Measurements from ENCODE around the gene SNX18. TPM values are rescaled to one million over a fixed set of nuclear protein-coding genes. Genes with fewer than 3 reads are reported as not detected.

SNX18 gene
- total RNA-seq, 1 donor from 2014 or later = 17.9 TPM

GRCh38 chr5:54525692-54526091, 8.1 kb downstream of the SNX18 start:
- DNase-seq (ENCODE audit: low spot score) = no peak
- Mint-ChIP-seq H3K9me3 (no peaks in the 10 kb centered on the region), H3K27me3 (ENCODE audit: insufficient read depth, low read depth) (no peaks in the 10 kb centered on the region), H3K4me3 (no peak overlapping the region), H3K4me1 (peaks cover 20% of the 10 kb centered on the region), H3K36me3 (peaks cover 26% of the 10 kb centered on the region), H3K27ac (no peak overlapping the region)
- Histone ChIP-seq H3K9me3 (ENCODE audit: low read depth) (no peaks in the 10 kb centered on the region), H3K27ac (no peak overlapping the region), H2AFZ (replicated peaks) (no peak overlapping the region), H4K20me1 (ENCODE audit: low read depth) (peaks cover 34% of the 10 kb centered on the region), H3K79me2 (ENCODE audit: low read depth) (peaks cover 98% of the 10 kb centered on the region), H3F3A (ENCODE audit: low read depth) (peaks cover 5% of the 10 kb centered on the region), H3K9ac (no peak overlapping the region), H3K4me1 (peaks cover 29% of the 10 kb centered on the region), H3K36me3 (no peaks in the 10 kb centered on the region), H3K4me2 (no peak overlapping the region), H3K27me3 (no peaks in the 10 kb centered on the region), H3K4me3 (no peak overlapping the region)
- TF ChIP-seq EZH2phosphoT487 (IDR thresholded peaks at IDR 0.05) = no peak

GRCh38 chr5:54526604-54527288, 9.2 kb downstream of the SNX18 start:
- Histone ChIP-seq H4K20me1 (ENCODE audit: low read depth) (peaks cover 35% of the 10 kb centered on the region), H2AFZ (replicated peaks) (no peak overlapping the region)
- peaks cover 20% of the 10 kb centered on the region for H3K4me1 Mint-ChIP-seq

GRCh38 chr5:54528633-54529209, 11.2 kb downstream of the SNX18 start:
- peaks cover 38% of the 10 kb centered on the region for H4K20me1 ChIP-seq (ENCODE audit: low read depth)

More at GRCh38 chr5:54526604-54527288, 9.2 kb downstream of the SNX18 start:
- Histone ChIP-seq H3K9me3 (ENCODE audit: low read depth) (no peaks in the 10 kb centered on the region), H3F3A (ENCODE audit: low read depth) (peaks cover 5% of the 10 kb centered on the region), H3K4me1 (peaks cover 24% of the 10 kb centered on the region), H3K79me2 (ENCODE audit: low read depth) (peaks cover 96% of the 10 kb centered on the region), H3K9ac (no peak overlapping the region), H3K4me2 (no peak overlapping the region), H3K4me3 (no peak overlapping the region), H3K36me3 (no peaks in the 10 kb centered on the region), H3K27ac (no peak overlapping the region), H3K27me3 (no peaks in the 10 kb centered on the region)
- TF ChIP-seq EZH2phosphoT487 (IDR thresholded peaks at IDR 0.05) (no peak), CTCF (IDR thresholded peaks at IDR 0.05) (no peak), EZH2 (IDR thresholded peaks at IDR 0.05) (no peak)
- Mint-ChIP-seq H3K27ac (no peak overlapping the region), H3K4me3 (no peak overlapping the region), H3K27me3 (ENCODE audit: insufficient read depth, low read depth) (no peaks in the 10 kb centered on the region), H3K9me3 (no peaks in the 10 kb centered on the region), H3K36me3 (peaks cover 26% of the 10 kb centered on the region)
- no peak for DNase-seq (ENCODE audit: low spot score)

More at GRCh38 chr5:54528633-54529209, 11.2 kb downstream of the SNX18 start:
- no peak overlapping the region for H3K4me3 Mint-ChIP-seq
- no peaks in the 10 kb centered on the region for H3K27me3 Mint-ChIP-seq (ENCODE audit: insufficient read depth, low read depth)
- TF ChIP-seq CTCF (IDR thresholded peaks at IDR 0.05) = no peak
- no peak for TF ChIP-seq EZH2 (IDR thresholded peaks at IDR 0.05)
- no peak for TF ChIP-seq EZH2phosphoT487 (IDR thresholded peaks at IDR 0.05)
- no peak overlapping the region for H3K9ac ChIP-seq
- no peaks in the 10 kb centered on the region for H3K27me3 ChIP-seq
- H3K4me1 ChIP-seq = peaks cover 15% of the 10 kb centered on the region
- H3K4me3 ChIP-seq = no peak overlapping the region
- no peak for DNase-seq (ENCODE audit: low spot score)
- H2AFZ ChIP-seq (replicated peaks) = no peak overlapping the region
- H3K9me3 ChIP-seq (ENCODE audit: low read depth) = no peaks in the 10 kb centered on the region
- H3K79me2 ChIP-seq (ENCODE audit: low read depth) = peaks cover 94% of the 10 kb centered on the region
- H3K4me1 Mint-ChIP-seq = peaks cover 13% of the 10 kb centered on the region
- H3K4me2 ChIP-seq = no peak overlapping the region
- H3K27ac ChIP-seq = no peak overlapping the region
- H3K36me3 ChIP-seq = no peaks in the 10 kb centered on the region
- H3F3A ChIP-seq (ENCODE audit: low read depth) = peaks cover 4% of the 10 kb centered on the region
- peaks cover 13% of the 10 kb centered on the region for H3K36me3 Mint-ChIP-seq
- H3K9me3 Mint-ChIP-seq = no peaks in the 10 kb centered on the region
- no peak overlapping the region for H3K27ac Mint-ChIP-seq
